ENCODE measurements around the gene DCBLD1.

DNA sequence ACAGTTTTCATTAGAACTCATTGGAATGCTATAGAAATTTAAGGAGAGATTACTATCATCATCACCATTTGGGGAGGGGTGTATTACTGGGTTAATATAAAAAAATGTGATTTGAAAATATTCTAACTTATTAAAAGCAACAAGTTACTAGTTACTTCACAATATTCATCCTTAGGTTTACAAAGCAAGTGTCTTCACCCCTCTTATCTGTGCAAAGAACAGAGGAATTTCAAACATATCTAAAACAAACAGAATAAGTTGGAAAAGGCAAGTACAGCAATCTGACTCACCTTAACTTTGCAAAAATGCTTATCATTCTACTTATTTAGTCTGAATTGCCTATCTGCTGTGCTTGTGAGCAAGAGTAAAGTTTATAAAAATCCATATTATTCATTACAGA is 32.9 kb downstream of the DCBLD1 start:
- TF ChIP-seq, protein P1, sequence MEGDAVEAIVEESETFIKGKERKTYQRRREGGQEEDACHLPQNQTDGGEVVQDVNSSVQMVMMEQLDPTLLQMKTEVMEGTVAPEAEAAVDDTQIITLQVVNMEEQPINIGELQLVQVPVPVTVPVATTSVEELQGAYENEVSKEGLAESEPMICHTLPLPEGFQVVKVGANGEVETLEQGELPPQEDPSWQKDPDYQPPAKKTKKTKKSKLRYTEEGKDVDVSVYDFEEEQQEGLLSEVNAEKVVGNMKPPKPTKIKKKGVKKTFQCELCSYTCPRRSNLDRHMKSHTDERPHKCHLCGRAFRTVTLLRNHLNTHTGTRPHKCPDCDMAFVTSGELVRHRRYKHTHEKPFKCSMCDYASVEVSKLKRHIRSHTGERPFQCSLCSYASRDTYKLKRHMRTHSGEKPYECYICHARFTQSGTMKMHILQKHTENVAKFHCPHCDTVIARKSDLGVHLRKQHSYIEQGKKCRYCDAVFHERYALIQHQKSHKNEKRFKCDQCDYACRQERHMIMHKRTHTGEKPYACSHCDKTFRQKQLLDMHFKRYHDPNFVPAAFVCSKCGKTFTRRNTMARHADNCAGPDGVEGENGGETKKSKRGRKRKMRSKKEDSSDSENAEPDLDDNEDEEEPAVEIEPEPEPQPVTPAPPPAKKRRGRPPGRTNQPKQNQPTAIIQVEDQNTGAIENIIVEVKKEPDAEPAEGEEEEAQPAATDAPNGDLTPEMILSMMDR (conservative IDR thresholded peaks at IDR 0.05) = no peak
- TF ChIP-seq ZFX (IDR thresholded peaks at IDR 0.05) = no peak

Data from C4-2B (cell line).